CD4-positive, alpha-beta T cell treated with Interleukin-4 for 4 hours (primary cell): ENCODE results near the gene DPH7.
"Not testable (repeated sequence)": the region's sequence is repeated elsewhere in the genome, so short reads cannot be mapped to it uniquely, and the experiment has no call there.

Experiments
- DNase-seq: peaks from one replicate; pipeline ENCODE4 v3.0.0-alpha.2; 2020

The DPH7 gene

DNA sequence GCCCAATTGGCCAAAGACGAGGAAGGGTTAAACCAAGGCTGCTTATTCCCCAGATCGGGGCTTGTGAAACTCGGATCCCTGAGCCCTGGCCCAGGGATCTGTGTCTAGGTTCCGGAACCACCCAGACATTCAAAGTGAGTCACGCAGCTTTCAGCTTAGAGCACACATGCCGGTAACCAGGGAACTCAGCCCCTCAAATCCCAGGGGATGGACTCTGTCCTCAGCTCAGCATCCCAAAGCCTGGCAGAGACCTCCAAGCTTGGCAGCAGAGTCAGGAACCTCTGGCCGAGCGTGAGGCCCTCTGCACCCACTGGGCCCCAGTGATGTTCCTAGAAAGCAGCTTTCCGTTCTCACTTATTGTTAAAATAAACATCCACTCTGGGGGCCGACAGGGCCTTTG lies 33.6 kb downstream of the DPH7 start:
- no peak for DNase-seq

GRCh38 chr9:137544176-137544760 lies 34.5 kb downstream of the DPH7 start:
- DNase-seq: no peak

- DNase-seq: no peak
Observed at GRCh38 chr9:137543237-137543963, 35.3 kb downstream of the DPH7 start.

GRCh38 chr9:137542486-137542885 lies 36.2 kb downstream of the DPH7 start:
- no peak for DNase-seq

- no peak for DNase-seq
Observed at GRCh38 chr9:137540536-137540935, 38.2 kb downstream of the DPH7 start.

- no peak for DNase-seq
Observed at GRCh38 chr9:137538058-137538457, 40.7 kb downstream of the DPH7 start.

- not testable (repeated sequence) for DNase-seq
Observed at GRCh38 chr9:137536594-137537131, 42.1 kb downstream of the DPH7 start.

DNA sequence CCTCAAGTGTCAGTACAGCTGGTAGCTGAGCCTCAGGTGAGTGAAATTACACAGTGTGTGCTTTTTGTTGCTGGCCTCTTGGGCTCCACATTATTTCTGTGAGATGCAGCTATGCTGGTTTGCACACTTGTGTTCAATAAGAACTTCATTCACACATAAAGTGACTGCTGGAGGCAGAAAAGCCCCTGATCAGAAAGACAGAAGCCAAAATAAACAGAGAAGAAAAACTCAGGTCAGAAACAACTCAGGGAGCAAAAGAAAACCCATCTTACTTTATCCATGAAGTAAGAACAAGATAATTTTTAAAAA lies 43.7 kb downstream of the DPH7 start:
- DNase-seq: no peak

GRCh38 chr9:137534256-137535119 lies 44.2 kb downstream of the DPH7 start:
- peak; percentile 31 for DNase-seq

DNA sequence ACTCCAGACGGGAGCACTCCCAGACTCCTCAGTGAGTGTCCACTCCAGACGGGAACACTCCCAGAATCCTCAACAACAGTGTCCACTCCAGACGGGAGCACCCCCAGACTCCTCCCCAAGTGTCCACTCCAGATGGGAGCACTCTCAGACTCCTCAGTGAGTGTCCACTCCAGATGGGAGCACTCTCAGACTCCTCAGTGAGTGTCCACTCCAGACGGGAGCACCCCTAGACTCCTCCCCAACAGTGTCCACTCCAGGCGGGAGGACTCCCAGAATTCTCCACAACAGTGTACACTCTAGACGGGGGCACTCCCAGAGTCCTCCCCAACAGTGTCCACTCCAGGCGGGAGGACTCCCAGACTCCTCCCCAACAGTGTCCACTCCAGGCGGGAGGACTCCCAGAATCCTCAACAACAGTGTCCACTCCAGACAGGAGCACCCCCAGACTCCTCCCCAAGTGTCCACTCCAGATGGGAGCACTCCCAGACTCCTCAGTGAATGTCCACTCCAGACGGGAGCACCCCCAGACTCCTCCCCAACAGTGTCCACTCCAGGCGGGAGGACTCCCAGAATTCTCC lies 45.7 kb downstream of the DPH7 start:
- not testable (repeated sequence) for DNase-seq

- no peak for DNase-seq
Observed at GRCh38 chr9:137531099-137531765, 47.5 kb downstream of the DPH7 start.

DNA sequence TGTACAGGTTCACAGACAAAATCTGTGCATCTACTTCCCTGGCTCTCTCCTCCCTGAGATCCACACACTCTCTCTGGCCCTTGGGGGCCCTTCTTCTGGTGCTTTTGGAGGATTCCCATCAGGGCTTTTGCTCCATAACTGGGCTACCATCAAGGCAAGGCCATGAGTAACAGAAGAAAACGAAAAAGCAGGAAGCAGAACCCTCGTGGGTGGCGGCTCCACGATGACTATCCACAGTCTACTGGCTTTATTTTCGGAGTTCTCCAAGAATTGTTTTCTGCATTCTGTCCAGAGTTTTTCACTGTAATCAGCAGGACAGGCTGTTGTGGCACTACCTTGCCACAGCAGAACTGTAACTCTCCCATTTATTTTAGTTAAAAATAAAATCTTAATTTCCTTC lies 48.4 kb downstream of the DPH7 start:
- DNase-seq: no peak

GRCh38 chr9:137524981-137525317 lies 53.8 kb downstream of the DPH7 start:
- DNase-seq: no peak

- DNase-seq: no peak
Observed at GRCh38 chr9:137524161-137524980, 54.4 kb downstream of the DPH7 start.

DNA sequence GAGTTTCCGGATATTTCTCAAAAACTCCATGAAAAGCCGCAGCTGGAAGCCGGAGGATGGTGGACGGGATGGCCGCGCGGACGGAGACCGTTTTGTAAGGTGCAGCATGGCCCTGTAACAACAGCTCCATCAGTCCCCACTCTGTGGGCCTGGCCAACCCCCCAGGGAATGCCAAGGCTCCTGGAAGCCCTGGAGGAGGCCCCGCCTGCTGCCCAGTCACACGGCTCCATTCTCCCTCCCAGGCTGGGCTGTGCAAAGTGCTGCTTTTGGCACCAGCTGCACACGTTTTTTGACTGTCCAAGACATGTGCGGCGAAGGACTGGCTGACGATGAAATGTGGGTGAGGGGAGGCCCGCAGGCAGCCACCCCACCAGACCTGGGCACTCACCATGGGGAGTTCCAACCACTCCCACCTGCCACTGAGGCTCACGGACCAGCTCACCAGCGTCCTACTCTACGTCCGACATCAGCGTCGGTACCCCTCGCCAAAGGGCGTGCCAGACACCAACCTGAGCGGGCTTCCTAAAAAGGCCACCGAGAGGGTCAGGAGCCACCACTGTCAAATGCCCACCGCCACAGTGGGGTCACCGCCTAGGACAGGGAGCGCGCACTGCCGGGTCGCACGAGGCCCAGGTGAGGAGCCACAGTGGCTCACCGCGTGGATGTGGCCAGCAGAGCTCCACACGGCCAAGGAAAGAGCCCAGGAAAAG lies 55.8 kb downstream of the DPH7 start:
- DNase-seq: no peak

DNA sequence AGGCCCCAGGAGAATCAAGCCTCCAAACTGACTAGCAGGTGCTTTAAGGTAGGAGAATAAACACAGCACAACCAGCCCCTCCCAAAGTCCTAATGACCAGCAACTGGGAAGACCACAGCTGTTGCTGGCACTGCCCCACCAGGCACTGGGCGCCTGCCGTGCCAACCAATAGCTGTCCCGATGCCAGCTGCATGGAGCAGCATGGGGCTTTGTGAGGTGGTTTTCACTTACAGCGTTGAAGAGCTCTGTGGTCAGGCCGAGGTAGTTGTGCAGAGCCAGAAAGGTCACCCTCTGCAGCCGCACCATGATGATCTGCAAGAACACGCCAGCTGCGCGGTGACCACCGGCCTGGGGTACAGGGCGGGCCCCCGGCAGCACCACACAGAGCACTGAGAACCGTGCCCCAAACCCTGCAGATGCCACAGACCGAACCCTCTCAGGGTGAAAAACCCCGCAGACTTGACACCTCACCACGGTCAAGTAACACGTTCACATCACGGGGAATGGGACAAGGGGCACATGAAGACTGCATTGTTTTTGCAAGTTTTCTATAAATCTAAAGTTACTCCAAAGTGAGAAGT lies 57.2 kb downstream of the DPH7 start:
- DNase-seq: no peak

GRCh38 chr9:137520614-137521404 lies 57.9 kb downstream of the DPH7 start:
- DNase-seq: no peak

DNA sequence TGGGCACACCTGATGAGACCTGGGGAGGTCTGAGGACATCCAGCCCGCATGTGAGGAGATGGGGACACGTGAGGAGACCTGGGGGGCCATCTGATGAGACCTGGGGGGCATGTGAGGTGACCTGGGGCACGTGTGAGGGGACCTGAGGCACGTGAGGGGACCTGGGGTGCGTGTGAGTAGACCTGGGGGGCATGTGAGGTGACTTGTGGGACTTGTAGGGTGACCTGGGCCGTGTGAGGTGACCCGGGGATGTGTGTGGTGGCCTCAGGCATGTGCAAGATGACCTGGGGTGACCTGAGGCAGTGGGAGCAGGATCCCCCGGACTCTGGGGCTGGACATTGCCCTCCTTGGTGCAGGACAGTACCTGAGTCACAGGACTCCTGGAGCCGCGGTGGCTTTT lies 59.2 kb downstream of the DPH7 start:
- DNase-seq: no peak

- DNase-seq: not testable (repeated sequence)
Observed at GRCh38 chr9:137518661-137519459, 59.9 kb downstream of the DPH7 start.
